ENCODE measurements around the gene BOLA2B.
"Not testable (repeated sequence)": the region's sequence is repeated elsewhere in the genome, so short reads cannot be mapped to it uniquely, and the experiment has no call there.

Gene BOLA2B
- 0 reads per million in 2 donors for total RNA-seq

GRCh38 chr16:30193615-30194014 is at the start of gene BOLA2B, which contains the start of gene SLX1A:
BOLA2B (minus strand) TSS chr16:30193666; CDS start chr16:30193595, 71 bp downstream.
SLX1A (plus strand) TSS chr16:30193875; CDS start chr16:30194085, 210 bp downstream.
- not testable (repeated sequence) for DNase-seq

- DNase-seq: not testable (repeated sequence)
Measured at GRCh38 chr16:30217082-30217481, 23.6 kb upstream of the BOLA2B start.

GRCh38 chr16:30211414-30211813 is 17.9 kb upstream of the BOLA2B start:
- not testable (repeated sequence) for DNase-seq

GRCh38 chr16:30209032-30209431 is 15.6 kb upstream of the BOLA2B start:
- peak; percentile 37 for DNase-seq

GRCh38 chr16:30207063-30207704 is 13.7 kb upstream of the BOLA2B start:
- not testable (repeated sequence) for DNase-seq

- not testable (repeated sequence) for DNase-seq
Measured at GRCh38 chr16:30206252-30206651, 12.8 kb upstream of the BOLA2B start.

GRCh38 chr16:30205541-30206236 is 12.2 kb upstream of the BOLA2B start:
- not testable (repeated sequence) for DNase-seq

- DNase-seq: not testable (repeated sequence)
Measured at GRCh38 chr16:30199608-30200343, 6.3 kb upstream of the BOLA2B start.

- not testable (repeated sequence) for DNase-seq
Measured at GRCh38 chr16:30199049-30199448, 5.6 kb upstream of the BOLA2B start, which contains the start of gene SULT1A3. SULT1A3 (plus strand) TSS chr16:30199255; CDS start chr16:30200729, 1,474 bp downstream.

GRCh38 chr16:30197001-30197400 is 3.5 kb upstream of the BOLA2B start:
- not testable (repeated sequence) for DNase-seq

GRCh38 chr16:30194172-30194925 is 883 bp upstream of the BOLA2B start:
- not testable (repeated sequence) for DNase-seq

- DNase-seq: not testable (repeated sequence)
Measured at GRCh38 chr16:30193098-30193497, 368 bp downstream of the BOLA2B start.

- not testable (repeated sequence) for DNase-seq
Measured at GRCh38 chr16:30191158-30191557, 2.3 kb downstream of the BOLA2B start.

- DNase-seq: no peak
Measured at GRCh38 chr16:30187971-30188561, 5.4 kb downstream of the BOLA2B start.

GRCh38 chr16:30187556-30187865 is 6.0 kb downstream of the BOLA2B start:
- no peak for DNase-seq

GRCh38 chr16:30186782-30187555 is 6.5 kb downstream of the BOLA2B start:
- peak; percentile 93 for DNase-seq

GRCh38 chr16:30186444-30186781 is 7.1 kb downstream of the BOLA2B start:
- DNase-seq: no peak

- DNase-seq: peak; percentile 67
Measured at GRCh38 chr16:30185683-30186421, 7.6 kb downstream of the BOLA2B start.

- peak; percentile 11 for DNase-seq
Measured at GRCh38 chr16:30184891-30185682, 8.4 kb downstream of the BOLA2B start.
